CD4-positive, alpha-beta T cell treated with Interleukin-4 for 1 hour (primary cell): ENCODE measurements around the gene NUTM1.

ENCODE experiments used
- DNase-seq, 2 donors: peaks; one replicate each; pipeline ENCODE4 v3.0.0-alpha.2; 2020 to 2022

NUTM1 gene, protein sequence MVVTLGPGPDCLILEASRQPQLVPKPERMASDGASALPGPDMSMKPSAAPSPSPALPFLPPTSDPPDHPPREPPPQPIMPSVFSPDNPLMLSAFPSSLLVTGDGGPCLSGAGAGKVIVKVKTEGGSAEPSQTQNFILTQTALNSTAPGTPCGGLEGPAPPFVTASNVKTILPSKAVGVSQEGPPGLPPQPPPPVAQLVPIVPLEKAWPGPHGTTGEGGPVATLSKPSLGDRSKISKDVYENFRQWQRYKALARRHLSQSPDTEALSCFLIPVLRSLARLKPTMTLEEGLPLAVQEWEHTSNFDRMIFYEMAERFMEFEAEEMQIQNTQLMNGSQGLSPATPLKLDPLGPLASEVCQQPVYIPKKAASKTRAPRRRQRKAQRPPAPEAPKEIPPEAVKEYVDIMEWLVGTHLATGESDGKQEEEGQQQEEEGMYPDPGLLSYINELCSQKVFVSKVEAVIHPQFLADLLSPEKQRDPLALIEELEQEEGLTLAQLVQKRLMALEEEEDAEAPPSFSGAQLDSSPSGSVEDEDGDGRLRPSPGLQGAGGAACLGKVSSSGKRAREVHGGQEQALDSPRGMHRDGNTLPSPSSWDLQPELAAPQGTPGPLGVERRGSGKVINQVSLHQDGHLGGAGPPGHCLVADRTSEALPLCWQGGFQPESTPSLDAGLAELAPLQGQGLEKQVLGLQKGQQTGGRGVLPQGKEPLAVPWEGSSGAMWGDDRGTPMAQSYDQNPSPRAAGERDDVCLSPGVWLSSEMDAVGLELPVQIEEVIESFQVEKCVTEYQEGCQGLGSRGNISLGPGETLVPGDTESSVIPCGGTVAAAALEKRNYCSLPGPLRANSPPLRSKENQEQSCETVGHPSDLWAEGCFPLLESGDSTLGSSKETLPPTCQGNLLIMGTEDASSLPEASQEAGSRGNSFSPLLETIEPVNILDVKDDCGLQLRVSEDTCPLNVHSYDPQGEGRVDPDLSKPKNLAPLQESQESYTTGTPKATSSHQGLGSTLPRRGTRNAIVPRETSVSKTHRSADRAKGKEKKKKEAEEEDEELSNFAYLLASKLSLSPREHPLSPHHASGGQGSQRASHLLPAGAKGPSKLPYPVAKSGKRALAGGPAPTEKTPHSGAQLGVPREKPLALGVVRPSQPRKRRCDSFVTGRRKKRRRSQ

DNA sequence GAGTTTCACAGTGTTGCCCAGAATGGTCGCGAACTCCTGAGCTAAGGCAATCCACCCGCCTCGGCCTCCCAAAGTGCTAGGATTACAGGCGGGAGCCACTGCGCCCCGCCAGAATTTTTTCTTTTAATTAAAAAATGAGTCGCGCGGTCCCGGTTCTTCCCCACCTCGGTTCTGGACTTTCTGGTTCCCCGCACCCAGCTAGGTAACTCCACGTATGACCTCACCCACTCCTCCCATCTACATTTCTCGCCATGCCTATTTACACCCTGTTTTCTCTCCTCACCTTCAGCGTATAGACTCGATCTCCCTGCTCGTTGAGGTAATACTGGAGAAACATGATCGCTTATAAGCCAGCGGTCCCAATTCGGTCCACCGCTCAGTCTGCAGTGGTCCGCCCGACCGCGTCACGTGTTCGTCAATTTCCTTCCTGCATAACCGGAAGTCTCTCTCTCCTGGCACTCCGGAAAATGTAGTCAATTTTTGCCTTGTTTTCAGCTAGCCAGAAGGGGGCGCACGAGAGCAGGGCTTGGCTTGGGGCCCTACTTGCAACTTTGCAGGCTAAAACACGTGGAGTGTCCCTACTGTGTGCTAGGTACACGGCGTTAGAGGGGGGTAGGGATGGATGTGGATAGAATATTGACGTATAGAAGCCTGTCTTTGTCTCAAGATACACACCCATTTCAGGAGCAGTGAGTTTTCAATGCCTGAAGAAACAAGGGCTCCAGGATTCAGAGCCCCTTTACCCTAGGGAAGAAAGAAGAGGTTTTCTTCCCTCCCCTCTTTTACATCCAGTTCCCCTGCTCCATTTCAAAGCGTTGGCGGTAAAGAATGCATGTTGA is at the start of gene NUTM1, which contains the start of gene NOP10:
Gene NUTM1 (plus strand): TSS at position 579 of the 839 bp plus-strand sequence. CDS start 382 bp downstream, outside the sequence.
Gene NOP10 (minus strand): TSS at position 400 of the 839 bp plus-strand sequence. CDS start 63 bp downstream, at position 337.
- DNase-seq, result peak; percentile 93 to 95

DNA sequence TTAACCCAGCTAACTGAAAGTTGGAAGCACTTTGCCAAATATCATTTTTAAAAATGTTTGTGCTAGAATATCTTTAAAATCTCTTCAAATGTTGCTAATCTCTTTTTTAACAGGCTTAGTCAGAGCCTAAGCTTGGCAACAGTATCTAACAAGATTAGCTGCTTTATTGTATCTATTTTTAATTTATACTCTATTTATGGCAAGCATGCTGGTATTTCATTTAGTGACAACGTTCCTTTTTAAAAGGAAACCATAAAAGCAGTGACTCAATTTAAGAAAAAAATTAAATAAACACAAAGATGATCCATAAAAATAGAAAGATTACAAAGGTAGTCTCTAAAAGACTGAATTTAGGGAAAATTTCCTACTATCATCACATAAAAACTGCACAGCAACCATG is 46.1 kb upstream of the NUTM1 start:
- no peak for DNase-seq

DNA sequence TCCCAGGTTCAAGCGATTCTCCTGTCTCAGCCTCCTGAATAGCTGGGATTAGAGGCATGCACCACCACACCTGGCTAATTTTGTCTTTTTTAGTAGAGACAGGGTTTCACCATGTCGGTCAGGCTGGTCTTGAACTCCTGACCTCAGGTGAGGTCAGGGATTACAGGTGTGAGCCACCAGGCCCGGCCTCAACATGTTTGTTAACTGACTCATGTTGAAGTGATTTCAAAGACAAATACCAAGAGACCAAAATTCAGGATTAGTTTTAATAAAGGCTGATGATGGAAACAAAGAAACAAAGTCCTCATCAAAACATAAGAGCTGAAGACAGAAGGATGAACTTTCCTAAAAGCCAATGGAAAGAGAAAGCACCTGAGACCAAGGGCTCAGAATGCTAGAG is 42.1 kb upstream of the NUTM1 start:
- no peak for DNase-seq

DNA sequence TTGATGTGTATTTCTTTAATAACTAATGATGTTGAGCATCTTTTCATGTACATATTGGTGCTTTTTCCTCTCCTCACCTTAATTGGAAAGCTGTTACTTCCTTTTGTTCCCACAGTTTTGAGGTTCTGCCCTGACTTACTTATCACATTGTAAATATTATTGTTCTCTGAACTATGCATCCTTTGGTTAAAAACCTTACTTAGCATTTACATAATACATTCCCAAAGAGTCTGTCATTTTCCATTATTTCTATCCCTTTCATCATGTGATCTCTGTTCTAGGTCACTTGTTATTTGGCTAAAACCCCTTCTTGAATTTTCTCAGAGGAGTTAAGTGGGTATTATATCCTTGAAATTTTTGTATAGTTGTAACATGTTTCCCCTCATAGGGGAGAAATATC is 38.5 kb upstream of the NUTM1 start:
- no peak for DNase-seq

DNA sequence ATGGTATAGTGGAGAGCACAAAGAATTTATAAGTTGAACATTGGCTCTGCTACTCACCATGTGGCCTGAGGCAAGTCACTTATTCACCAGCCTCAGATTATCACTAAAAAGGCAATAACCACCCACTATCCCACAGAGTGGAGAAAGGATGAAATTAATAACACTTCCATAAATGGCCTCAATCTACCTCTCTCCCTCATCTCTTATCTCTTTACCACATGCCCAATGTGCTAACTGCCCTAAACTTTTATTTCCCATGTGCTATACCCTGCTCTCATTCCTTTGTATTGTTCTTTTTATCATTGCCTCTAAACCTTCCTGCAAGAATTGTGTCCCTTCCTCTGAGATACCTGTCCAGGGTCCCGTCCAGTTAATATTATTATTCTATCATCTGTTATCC is 31.6 kb upstream of the NUTM1 start:
- no peak for DNase-seq

DNA sequence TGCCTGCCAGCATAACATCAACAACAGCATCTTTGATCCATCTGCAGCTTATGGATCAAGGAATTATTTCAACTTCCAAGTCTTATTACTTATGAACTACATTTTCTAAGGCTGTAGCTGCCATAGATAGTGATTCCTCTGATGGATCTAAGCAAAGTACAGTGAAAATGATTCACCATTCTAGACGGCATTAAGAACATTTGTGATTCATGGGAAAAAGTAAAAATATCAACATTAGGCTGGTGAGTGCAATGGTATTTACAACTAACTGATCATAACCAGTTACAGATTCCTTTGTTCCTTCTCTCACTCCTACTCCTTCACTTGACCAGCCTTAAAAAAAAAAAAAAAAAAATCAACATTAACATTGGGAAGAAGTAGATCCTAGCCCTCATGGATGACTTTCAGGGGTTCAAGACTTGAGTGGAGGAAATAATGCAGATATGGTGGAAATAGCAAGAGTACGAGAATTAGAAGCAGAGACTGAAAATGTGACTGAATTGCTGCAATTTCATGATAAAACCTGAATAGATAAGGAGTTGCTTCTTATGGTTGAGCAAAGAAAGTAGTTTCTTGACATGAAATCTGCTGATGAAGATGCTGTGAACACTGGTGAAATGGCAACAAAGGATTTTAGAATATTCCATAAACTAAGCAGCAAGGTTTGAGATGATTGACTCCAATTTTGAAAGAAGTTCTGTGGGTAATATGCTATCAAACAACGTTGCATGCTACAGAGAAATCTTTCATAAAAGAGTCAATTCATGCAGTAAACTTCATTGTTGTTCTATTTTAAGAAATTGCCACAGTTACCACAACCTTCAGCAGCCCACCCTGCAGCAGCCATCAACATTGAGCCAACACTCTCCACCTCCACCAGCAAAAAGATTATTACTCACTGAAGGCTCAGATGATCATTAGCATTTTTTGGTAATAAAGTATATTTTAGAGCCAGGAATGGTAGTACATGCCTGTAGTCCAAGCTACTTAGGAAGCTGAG is 28.3 kb upstream of the NUTM1 start:
- no peak for DNase-seq

DNA sequence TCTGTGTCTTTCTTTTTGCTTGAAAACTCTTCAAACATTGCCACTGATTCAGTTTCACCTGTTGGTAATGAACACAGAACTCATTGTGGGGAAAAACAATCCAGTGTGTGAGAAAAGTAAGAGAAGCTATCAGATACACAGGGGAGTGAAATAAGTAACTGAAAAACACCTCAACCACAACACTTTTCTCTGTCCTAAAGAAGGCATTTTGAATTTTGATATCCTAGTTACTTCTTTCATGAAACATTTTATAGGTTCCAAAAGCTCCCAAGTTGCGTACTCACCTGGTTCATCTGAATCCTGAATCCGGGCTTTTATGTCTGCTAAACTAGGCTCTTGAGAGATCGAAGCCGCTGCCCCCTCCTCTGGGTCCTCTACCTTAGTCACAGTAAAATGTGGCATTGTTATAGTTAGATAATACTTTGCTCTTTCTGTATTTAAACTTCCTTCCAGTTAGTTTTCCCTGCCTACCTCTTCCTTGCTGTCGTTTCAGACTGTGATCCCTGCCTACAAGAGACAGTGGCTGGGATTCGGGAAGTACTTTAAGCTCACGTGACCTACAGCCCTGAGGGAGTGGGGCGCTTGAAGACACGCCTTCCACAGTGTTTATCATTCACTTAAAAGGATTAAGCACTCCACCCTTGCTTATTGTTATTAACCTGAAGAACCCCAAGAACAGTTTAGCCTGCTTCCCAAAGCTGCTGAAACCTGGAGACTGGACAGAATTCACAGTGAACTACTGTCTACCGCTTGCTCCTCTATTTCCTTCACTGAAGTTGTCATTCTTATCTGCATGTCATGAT is 24.6 kb upstream of the NUTM1 start:
- peak; percentile 37 to 38 for DNase-seq

DNA sequence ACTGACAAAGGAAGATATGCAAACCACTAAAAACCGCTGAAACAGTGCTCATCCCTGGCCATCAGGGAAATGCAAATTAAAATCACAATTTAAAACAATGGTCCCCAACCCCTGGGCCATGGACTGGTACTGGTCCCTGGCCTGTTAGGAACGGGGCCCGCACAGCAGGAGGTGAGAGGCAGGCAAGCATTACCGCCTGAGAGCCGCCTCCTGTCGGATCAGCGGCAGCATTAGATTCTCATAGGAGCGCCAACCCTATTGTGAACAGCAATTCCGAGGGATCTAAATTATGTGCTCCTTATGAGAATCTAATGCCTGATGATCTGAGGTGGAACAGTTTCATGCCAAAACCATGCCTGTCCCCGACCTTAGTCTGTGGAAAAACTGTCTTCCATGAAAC is 19.9 kb upstream of the NUTM1 start:
- DNase-seq, result no peak

DNA sequence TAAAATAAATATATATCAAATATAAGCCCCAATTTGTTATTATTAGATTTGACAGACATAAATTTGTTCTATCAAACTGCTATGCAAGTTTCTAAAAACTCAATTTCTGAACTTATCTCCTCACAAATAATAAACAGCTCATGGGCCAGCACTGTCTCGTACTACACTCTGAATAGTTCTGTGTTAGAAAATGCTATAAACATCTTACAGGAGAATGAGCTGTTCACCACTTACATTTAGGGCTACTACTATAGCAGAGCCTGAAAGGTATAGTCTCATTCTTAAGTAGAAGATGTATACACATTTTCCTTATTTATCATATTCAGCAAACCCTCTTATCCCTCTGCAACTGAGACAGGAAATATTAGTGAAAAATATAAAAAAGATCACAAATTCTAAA is 18.2 kb upstream of the NUTM1 start:
- DNase-seq, result no peak

DNA sequence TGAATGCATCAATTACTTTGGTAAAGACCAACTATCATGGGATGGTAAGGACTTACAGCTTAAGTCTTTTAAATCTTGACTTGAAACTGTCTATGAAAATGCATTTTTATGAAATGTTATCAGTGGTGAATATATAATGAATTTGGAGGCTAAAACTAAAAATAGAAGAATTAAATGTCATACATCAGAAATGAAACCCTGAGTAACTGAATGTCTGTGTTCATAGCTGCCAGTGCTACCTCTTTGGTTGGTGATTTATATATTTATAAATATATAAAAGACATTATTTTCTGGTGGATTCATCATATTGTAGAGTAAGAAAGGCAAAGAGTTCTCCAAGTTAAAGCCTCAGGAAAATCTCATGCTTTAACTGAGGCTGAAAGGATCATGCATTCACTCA is 17.7 kb upstream of the NUTM1 start:
- no peak for DNase-seq

DNA sequence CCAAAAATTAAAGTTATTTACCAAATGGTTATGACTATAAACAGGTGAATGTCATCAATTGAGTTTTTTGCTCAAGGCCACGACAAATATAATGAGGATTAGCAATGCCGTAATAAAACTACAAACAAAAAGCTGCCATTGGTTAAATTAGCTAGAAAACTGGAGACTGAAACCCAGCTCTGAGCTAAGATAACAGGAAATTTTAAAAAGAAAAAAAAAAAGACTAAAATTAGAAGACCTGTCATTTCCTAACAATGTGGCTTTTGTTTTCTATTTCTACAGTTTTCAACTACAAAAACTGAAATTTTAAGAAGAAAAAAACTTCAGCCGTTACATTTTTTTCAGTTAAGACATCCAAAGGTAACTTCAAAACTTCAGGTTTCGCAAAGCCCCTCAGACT is 15.2 kb upstream of the NUTM1 start:
- peak in 1 of 2 donors; percentile 38 for DNase-seq

DNA sequence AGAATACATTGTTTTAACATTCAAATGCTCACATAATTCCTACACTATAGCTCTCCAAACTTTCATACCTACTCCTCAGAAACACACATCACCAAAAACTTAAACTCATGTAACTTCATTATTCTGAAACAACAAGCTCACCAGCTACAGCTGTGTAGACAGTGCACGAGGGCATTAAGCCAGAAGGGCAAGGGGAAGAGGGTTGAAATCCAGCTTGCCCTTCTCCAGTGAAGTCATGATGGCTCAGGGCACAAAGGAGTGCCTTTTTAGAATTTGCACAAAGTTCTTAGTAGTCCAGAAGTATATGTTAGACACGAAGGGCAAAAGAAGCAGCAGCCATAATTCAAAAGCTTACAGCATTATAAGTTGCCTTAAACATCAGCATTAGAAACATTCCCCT is 14.1 kb upstream of the NUTM1 start:
- DNase-seq, result no peak

DNA sequence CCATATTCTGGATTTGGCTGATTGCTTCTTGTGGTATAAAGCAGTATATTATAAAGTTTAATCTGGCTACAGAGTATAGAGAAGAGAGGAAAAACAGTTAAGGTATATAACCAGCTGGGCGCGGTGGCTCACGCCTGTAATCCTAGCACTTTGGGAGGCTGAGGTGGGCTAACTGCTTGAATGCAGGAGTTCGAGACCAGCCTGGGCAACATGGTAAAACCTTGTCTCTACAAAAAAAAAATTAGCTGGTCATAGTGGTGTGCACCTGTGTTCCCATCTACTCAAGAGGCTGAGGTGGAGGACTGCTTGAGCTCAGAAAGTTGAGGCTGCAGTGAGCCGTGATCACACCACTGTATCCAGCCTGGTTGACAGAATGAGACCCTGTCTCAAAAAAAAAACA is 12.8 kb upstream of the NUTM1 start:
- DNase-seq, result no peak

DNA sequence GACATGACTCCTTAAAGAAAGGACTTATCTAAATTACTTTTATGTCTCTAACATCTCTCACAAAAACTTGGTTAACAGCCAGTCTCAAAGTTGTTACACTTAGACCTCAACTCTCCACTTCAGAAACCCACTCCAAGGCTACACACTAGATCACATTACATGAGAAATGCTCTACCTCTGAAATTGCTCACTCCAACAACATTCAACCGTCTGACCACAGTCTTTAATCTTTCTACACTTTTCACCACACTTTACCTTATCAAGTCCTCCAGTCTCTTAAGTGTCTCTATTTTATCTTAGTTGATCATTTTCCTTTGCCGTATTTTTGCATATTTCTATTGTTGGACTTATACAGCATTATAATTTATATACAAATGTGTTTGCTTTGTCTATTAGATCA is 11.3 kb upstream of the NUTM1 start:
- DNase-seq, result peak in 1 of 2 donors; percentile 73

DNA sequence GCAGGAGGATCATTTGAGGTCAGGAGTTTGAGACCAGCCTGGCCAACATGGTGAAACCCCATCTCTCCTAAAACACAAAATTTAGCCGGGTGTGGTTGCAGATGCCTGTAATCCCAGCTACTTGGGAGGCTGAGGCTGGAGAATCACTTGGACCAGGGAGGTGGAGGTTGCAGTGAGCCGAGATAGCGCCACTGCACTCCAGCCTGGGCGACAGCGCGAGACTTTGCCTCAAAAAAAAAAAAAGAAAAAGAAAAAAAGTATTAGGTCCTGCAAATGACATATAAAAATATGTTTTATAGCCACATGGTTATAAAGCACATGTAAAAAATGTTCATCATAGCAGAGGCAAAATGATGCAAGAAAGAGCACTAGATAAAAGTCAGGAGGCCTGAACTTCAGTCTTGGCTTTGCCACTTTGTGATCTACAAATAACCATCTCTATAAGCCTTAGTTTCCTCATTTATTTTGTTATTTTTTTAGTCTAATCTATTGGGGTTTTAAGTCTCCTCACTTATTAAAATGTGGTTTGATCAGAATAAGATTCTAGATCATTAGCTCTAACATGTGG is 10.5 kb upstream of the NUTM1 start:
- DNase-seq, result no peak

DNA sequence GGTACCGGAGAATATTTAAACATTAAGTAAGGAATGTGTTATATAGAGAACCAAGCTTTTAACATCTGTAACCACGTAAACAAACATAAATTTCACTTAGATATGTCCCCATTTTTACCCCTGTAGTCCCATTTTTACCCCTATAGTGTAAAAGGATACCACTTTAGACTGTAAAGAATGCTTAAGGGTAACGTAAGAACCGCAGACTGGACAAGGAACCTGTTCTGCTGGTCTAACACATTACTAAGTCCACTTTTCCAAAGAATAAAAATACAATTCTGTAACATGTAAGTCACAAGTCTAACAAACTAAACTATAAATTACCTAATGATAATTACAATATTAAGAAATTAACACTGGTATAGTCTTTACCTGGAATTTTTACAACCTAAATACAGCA is 8.4 kb upstream of the NUTM1 start:
- DNase-seq, result peak in 1 of 2 donors; percentile 11

DNA sequence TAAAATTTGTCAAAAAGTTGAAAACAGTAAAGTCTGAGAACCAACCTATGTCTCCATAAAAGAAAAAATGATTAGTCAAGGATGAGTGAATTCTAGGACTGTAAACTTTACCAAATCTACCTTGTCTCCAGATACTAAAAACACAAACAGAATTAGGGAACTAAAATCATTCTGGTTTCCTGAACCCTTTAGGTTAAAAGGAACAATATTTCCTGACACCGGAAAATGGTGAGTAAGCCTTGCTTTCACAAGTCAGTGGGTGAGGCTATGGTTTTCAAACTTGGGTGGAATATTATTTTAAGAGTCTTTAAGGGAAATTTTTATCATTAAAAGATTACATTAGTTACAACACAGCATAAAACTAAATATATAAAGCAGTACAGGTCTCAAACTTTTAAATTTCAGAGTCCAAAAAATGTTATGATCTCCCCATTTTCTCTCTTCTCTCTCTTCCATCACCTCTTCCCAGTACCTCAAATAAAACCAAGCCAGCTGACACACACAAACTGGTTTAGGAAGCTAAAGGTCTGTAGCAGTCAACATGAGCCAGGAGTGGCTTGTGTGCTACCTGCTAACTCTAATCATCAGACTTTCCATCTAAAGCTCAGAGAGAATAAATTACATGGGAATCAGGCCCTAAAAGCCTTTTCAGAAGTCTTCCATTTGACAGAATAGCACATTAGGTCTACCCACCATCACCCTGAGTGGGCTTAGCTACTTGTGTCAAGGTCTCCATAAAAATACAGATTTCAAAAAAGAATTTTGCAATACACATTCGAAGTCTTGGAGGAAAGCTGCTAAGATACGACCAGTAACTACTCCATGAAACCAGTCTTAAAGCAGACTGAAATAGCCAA is 7.7 kb upstream of the NUTM1 start:
- DNase-seq, result peak in 1 of 2 donors; percentile 53

DNA sequence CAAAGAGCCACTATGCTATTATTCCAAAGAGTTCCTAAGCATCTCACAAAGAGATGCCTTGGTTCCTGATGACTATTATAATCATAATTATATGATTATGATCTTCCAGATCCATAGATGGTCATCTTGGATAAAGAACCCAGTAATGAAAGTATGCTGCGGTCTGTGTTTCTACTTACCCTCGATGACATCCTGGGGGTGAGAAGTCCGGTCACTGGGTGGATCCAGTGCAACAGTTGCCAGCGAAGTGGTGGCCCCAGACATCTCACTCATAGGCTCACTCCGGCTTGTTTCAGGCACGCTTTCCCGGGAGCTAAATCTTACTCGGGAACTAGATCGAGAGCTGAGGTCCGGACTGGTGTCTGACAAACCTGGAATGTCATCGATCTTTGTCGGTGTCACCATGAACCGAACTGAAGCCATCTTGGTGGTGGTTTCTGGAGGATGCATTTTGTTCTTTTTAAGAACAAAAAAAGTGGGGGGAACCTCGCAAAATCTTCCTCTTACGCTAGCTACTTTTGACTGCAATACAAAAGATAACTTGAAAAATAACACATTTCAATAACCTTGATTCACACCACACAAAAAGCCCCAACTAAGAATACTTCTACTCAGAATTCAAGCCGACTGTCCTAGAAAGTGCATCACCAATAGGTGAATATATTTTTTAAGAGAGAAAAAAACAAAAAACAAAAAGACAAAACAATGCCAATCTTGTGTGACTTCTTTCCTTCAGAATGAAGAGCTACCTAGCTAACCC is 6.7 kb upstream of the NUTM1 start:
- peak in 1 of 2 donors; percentile 31 for DNase-seq
